H1 (cell line): Measurements from ENCODE around the gene C2orf66. TPM values are rescaled to one million over a fixed set of nuclear protein-coding genes. Genes with fewer than 3 reads are reported as not detected.

ENCODE experiments used
- CTCF ChIA-PET: fragments of 300-600 bp; sonication (Branson Sonifier 250); formaldehyde crosslinking; loops from one replicate; lab custom pipeline; 2021; ENCODE audit not compliant: partially characterized antibody; lab: Charles Lee
- POLR2A ChIA-PET: fragments of 300-600 bp; sonication (Branson Sonifier 250); formaldehyde crosslinking; loops from one replicate; lab custom pipeline; 2021; ENCODE audit warnings: inconsistent platforms; ENCODE audit not compliant: partially characterized antibody; lab: Charles Lee
- DNase-seq, 2 experiments: peaks; one replicate each; pipeline versions ENCODE4 v3.0.0 to v3.0.0-alpha.2; 2010 to 2022; ENCODE audit warnings: low spot score in 2 of 2, low read depth in 1 of 2, mixed read lengths in 1 of 2
- FAIRE-seq: peaks from 2 replicates; lab custom pipeline; 2011; peaks lifted over from hg19 to GRCh38; lab: Jason Lieb, UNC
- H2AFZ ChIP-seq: 2 replicates; pipeline ENCODE4 v1.8.1; 2012; ENCODE audit warnings: low read length, inconsistent platforms
- H2AK5ac ChIP-seq: 2 replicates; pipeline ENCODE4 v1.6.1; 2013; ENCODE audit warnings: low read depth, low read length
- H2BK120ac ChIP-seq: replicated peaks from 2 replicates; pipeline ENCODE3; 2013; ENCODE audit warnings: low read depth, low read length, inconsistent platforms
- H2BK12ac ChIP-seq: 2 replicates; pipeline ENCODE4 v1.6.1; 2013; ENCODE audit warnings: low read depth, low read length
- H2BK15ac ChIP-seq: 2 replicates; pipeline ENCODE4 v1.6.1; 2013; ENCODE audit warnings: low read length
- H2BK20ac ChIP-seq: 2 replicates; pipeline ENCODE4 v1.6.1; 2013; ENCODE audit warnings: low read length
- H2BK5ac ChIP-seq: 2 replicates; pipeline ENCODE4 v1.6.1; 2013; ENCODE audit warnings: low read depth, low read length
- H3K14ac ChIP-seq: 2 replicates; pipeline ENCODE4 v1.6.1; 2013; ENCODE audit warnings: inconsistent platforms; ENCODE audit not compliant: insufficient read length
- H3K18ac ChIP-seq: 2 replicates; pipeline ENCODE4 v1.6.1; 2013; ENCODE audit warnings: low read length; ENCODE audit errors: extremely low read depth
- H3K23ac ChIP-seq: 2 replicates; pipeline ENCODE4 v1.6.1; 2013; ENCODE audit warnings: inconsistent platforms; ENCODE audit not compliant: insufficient read length
- H3K23me2 ChIP-seq: 2 replicates; pipeline ENCODE4 v1.6.1; 2013; ENCODE audit warnings: low read depth, low read length
- H3K27ac ChIP-seq: 2 replicates; pipeline ENCODE4 v1.6.1; 2011; ENCODE audit warnings: low read depth, low read length, inconsistent platforms
- H3K27me3 ChIP-seq, 4 experiments: replicated peaks in 1 of 4; 1 replicate in 1 of 4; 2 replicates in 3 of 4; pipeline versions ENCODE4 v1.6.1 to v1.8.1; 2011 to 2013; ENCODE audit warnings: low read length in 3 of 4, mild to moderate bottlenecking in 3 of 4, inconsistent platforms in 2 of 4, mixed read lengths in 2 of 4, moderate library complexity in 1 of 4; ENCODE audit not compliant: control insufficient read depth in 3 of 4, insufficient read depth in 3 of 4; ENCODE audit errors: extremely low read depth in 1 of 4
- H3K36me3 ChIP-seq, 4 experiments: 2 replicates each; pipeline versions ENCODE4 v1.6.1 to v1.8.1; 2011 to 2013; ENCODE audit warnings: mild to moderate bottlenecking in 4 of 4, low read length in 3 of 4, moderate library complexity in 2 of 4, control low read depth in 1 of 4, inconsistent platforms in 1 of 4; ENCODE audit not compliant: insufficient read depth in 4 of 4, control insufficient read depth in 2 of 4
- H3K4ac ChIP-seq: replicated peaks from 2 replicates; pipeline ENCODE3; 2013; ENCODE audit warnings: low read length, low read depth, mixed read lengths, inconsistent platforms; ENCODE audit not compliant: insufficient read length
- H3K4me1 ChIP-seq, 4 experiments: replicated peaks in 1 of 4; 1 replicate in 1 of 4; 2 replicates in 3 of 4; pipeline versions ENCODE4 v1.6.1 to v1.8.1; 2011 to 2013; ENCODE audit warnings: low read length in 3 of 4, inconsistent platforms in 2 of 4, mixed read lengths in 1 of 4; ENCODE audit not compliant: insufficient read depth in 4 of 4, control insufficient read depth in 3 of 4
- H3K4me2 ChIP-seq, 2 experiments: 2 replicates each; pipeline versions ENCODE4 v1.6.1 to v1.8.1; 2011 to 2013; ENCODE audit warnings: low read depth in 2 of 2, low read length in 2 of 2, control low read depth in 1 of 2, inconsistent platforms in 1 of 2, mild to moderate bottlenecking in 1 of 2; ENCODE audit not compliant: insufficient read depth in 1 of 2
- H3K4me3 ChIP-seq, 4 experiments: fragments of 200-600, 300-600 bp in 1 of 4; sonication (generic), shearing (Covaris generic), sonication (Bioruptor Twin) in 1 of 4; 2 replicates each; pipeline versions ENCODE4 v1.5.1 to v1.8.1; 2011 to 2016; ENCODE audit warnings: low read length in 4 of 4, low read depth in 3 of 4, control low read depth in 2 of 4, inconsistent platforms in 2 of 4, mild to moderate bottlenecking in 2 of 4, mixed read lengths in 1 of 4, moderate library complexity in 1 of 4; ENCODE audit not compliant: insufficient read depth in 2 of 4; ENCODE audit errors: extremely low read depth in 1 of 4
- H3K56ac ChIP-seq: replicated peaks from 2 replicates; pipeline ENCODE3; 2013; ENCODE audit warnings: low read depth, mild to moderate bottlenecking, mixed read lengths, low read length, inconsistent platforms; ENCODE audit not compliant: insufficient read length
- H3K79me1 ChIP-seq: 2 replicates; pipeline ENCODE4 v1.6.1; 2013; ENCODE audit warnings: low read depth, low read length, control low read depth
- H3K79me2 ChIP-seq, 2 experiments: 2 replicates each; pipeline versions ENCODE4 v1.6.1 to v1.8.1; 2012 to 2013; ENCODE audit warnings: low read length in 2 of 2, mild to moderate bottlenecking in 2 of 2, inconsistent platforms in 1 of 2; ENCODE audit not compliant: insufficient read depth in 2 of 2, control insufficient read depth in 1 of 2
- H3K9ac ChIP-seq, 4 experiments: replicated peaks in 1 of 4; 1 replicate in 1 of 4; 2 replicates in 3 of 4; pipeline versions ENCODE4 v1.6.1 to v1.8.1; 2011 to 2013; ENCODE audit warnings: low read depth in 3 of 4, low read length in 3 of 4, control low read depth in 2 of 4, mild to moderate bottlenecking in 2 of 4, moderate library complexity in 2 of 4, inconsistent platforms in 1 of 4; ENCODE audit errors: extremely low read depth in 1 of 4
- H3K9me3 ChIP-seq, 2 experiments: 2 replicates each; pipeline versions ENCODE4 v1.6.1 to v1.8.1; 2012 to 2013; ENCODE audit warnings: mild to moderate bottlenecking in 2 of 2, moderate library complexity in 2 of 2, control low read depth in 1 of 2, inconsistent platforms in 1 of 2, low read depth in 1 of 2, low read length in 1 of 2, mixed read lengths in 1 of 2; ENCODE audit not compliant: insufficient read depth in 2 of 2
- H4K20me1 ChIP-seq, 2 experiments: replicated peaks in 1 of 2; 2 replicates each; pipeline versions ENCODE3 to v1.8.1; 2011 to 2013; ENCODE audit warnings: inconsistent platforms in 2 of 2, low read length in 2 of 2, mild to moderate bottlenecking in 1 of 2; ENCODE audit not compliant: insufficient read depth in 2 of 2, control insufficient read depth in 1 of 2
- H4K5ac ChIP-seq: 2 replicates; pipeline ENCODE4 v1.6.1; 2013; ENCODE audit warnings: low read length, low read depth, mixed read lengths, inconsistent platforms; ENCODE audit not compliant: insufficient read length
- H4K8ac ChIP-seq: 2 replicates; pipeline ENCODE4 v1.8.0; 2013; ENCODE audit warnings: mild to moderate bottlenecking, moderate library complexity, low read length, inconsistent platforms; ENCODE audit not compliant: insufficient read depth; ENCODE audit errors: extremely low read depth
- H4K91ac ChIP-seq: replicated peaks from 2 replicates; pipeline ENCODE3; 2013; ENCODE audit warnings: low read length, mixed read lengths, inconsistent platforms; ENCODE audit not compliant: insufficient read length
- ATF2 ChIP-seq: IDR thresholded peaks from 2 replicates; pipeline ENCODE4 v1.6.1; 2012; ENCODE audit warnings: low read length, inconsistent platforms
- BRCA1 ChIP-seq: IDR thresholded peaks from 2 replicates; pipeline ENCODE4 v1.6.1; 2012; ENCODE audit warnings: low read depth, low read length, improper control_type of control experiment
- CTBP2 ChIP-seq: IDR thresholded peaks from 2 replicates; pipeline ENCODE4 v1.7.0; 2011; ENCODE audit warnings: borderline replicate concordance, mild to moderate bottlenecking, moderate library complexity, mixed read lengths, low read length; ENCODE audit not compliant: insufficient read depth, insufficient read length
- EZH2 ChIP-seq: fragments of 200-600 bp; sonication (generic); IDR thresholded peaks from 2 replicates; pipeline ENCODE4 v1.7.1; 2012; ENCODE audit warnings: low read depth, mild to moderate bottlenecking, moderate library complexity, low read length, inconsistent platforms; ENCODE audit not compliant: severe bottlenecking
- KDM4A ChIP-seq: IDR thresholded peaks from one replicate; pipeline ENCODE4 v1.7.1; 2012; ENCODE audit warnings: low read depth, mild to moderate bottlenecking, moderate library complexity, low read length, inconsistent platforms; ENCODE audit not compliant: severe bottlenecking
- NRF1 ChIP-seq: IDR thresholded peaks from 2 replicates; pipeline ENCODE4 v1.6.1; 2011; ENCODE audit warnings: mild to moderate bottlenecking, low read depth, low read length, improper control_type of control experiment
- POLR2A ChIP-seq, 2 experiments: IDR thresholded peaks; 1 replicate in 1 of 2; 2 replicates in 1 of 2; pipeline ENCODE4 v1.6.1; 2011; ENCODE audit warnings: low read depth in 2 of 2, low read length in 2 of 2, mild to moderate bottlenecking in 2 of 2; ENCODE audit errors: control extremely low read depth in 1 of 2
- SUZ12 ChIP-seq: fragments of 200-600 bp; sonication (generic); IDR thresholded peaks from 2 replicates; pipeline ENCODE4 v1.6.1; 2012; ENCODE audit warnings: mild to moderate bottlenecking, inconsistent platforms, low read length, moderate library complexity, mixed read lengths
- WGBS, 2 experiments: shearing (Covaris generic) in 1 of 2; methylation state at CpG; one replicate each; pipeline versions ENCODE4 v1.1.6 to v1.1.7; 2013 to 2015; ENCODE audit warnings: low lambda C conversion rate in 2 of 2, mixed read lengths in 2 of 2, inconsistent platforms in 1 of 2, low coverage in 1 of 2, missing lambda C conversion rate in 1 of 2; ENCODE audit not compliant: insufficient replicate concordance in 2 of 2, insufficient coverage in 1 of 2, insufficient read length in 1 of 2; ENCODE audit errors: extremely low coverage in 1 of 2, missing lambda C conversion rate in 1 of 2; 5-methylcytosine and 5-hydroxymethylcytosine counted together
- polyA plus RNA-seq, 7 experiments: library from polyadenylated mRNA; depleted of rRNA in 3 of 7; stranded (reverse) in 5 of 7; unstranded in 2 of 7; fragments of >200 nt in 5 of 7; fragments of 200-250 nt in 2 of 7; gene quantifications; 1 replicate in 5 of 7; 2 replicates in 1 of 7; 4 replicates in 1 of 7; pipeline versions ENCODE4 v1.2.1 to v1.2.3, GENCODE V29; 2011 to 2013; ENCODE audit warnings: missing spikeins in 2 of 7, mixed read lengths in 2 of 7
- total RNA-seq: library from RNA; stranded (reverse); fragmentation: NEBNext Ultra II Directional; extraction: Animal tissue kit (Norgen Biotek cat#: 25700); gene quantifications from 2 replicates; pipeline ENCODE4 v1.2.1, GENCODE V29; 2021

Gene C2orf66
- total and polyA plus RNA-seq, 2 of the 8 experiments (the other 6 are each of a cell fraction or from before 2014, with no cell fraction given): not detected

DNA sequence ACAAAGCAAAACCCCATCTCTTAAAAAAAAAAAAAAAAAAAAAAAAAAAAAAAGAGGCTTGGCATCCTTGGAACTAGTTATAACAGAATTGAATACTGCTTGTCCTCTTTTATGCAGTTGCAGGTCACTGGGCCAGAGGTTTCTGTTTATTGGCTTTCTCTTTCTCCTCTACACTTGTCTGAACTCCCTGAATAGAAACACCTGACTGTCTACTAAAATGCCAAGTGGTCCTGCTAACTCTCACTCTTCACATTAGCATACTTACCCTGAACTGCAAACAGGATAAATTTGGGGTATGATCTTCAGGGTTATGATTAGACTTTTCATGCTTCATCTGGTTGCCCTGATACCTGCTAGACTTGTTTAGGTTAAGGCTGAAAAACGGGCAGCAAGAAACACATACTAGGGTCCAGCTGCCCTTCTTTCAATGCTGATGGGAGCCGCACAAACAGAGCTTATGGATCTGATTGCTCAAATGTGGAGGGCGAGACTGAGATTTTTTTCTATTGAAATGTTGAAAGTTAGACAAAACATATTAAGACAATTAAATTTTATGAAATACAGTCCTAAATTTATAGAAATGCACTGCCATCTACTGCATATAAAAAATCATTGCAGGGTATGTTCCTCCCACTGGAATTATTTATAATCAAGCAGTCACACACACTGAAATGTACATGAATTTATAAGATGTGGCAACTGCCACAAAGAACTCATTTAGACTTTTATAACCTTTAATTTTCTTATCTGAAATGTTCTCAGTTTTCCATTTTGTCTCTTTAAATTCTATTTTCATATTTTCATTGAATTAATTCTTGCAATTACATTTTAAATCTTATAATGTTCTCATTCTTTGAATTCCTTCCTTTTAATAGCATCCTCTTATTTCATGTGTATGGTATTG is 50.4 kb downstream of the C2orf66 start:
- Histone ChIP-seq H2BK15ac (no peak overlapping the region), H4K5ac (no peak overlapping the region), H2BK12ac (no peak overlapping the region), H3K14ac (no peak overlapping the region), H3K4me3 (no peak overlapping the region), H4K8ac (no peak overlapping the region), H3K9ac (no peak overlapping the region), H2AK5ac (no peak overlapping the region), H2BK5ac (no peak overlapping the region), H3K79me2 (no peaks in the 10 kb centered on the region), H3K56ac (no peak overlapping the region), H3K4me2 (no peak overlapping the region), H3K18ac (no peak overlapping the region), H3K9me3 (no peaks in the 10 kb centered on the region), H3K23me2 (no peaks in the 10 kb centered on the region), H4K91ac (no peak overlapping the region), H4K20me1 (no peaks in the 10 kb centered on the region), H2BK120ac (no peak overlapping the region), H3K79me1 (no peaks in the 10 kb centered on the region), H3K4me1 (no peaks in the 10 kb centered on the region), H3K23ac (no peak overlapping the region), H3K4ac (no peak overlapping the region), H2AFZ (no peak overlapping the region), H3K27ac (no peak overlapping the region), H3K36me3 (peaks cover 0 to 12% (median 2%) of the 10 kb centered on the region in 4 experiments; a peak in 5 of 8 replicates), H2BK20ac (no peak overlapping the region), H3K27me3 (no peaks in the 10 kb centered on the region)
- WGBS, 2 experiments: 87% methylated on average over 3 of the region's 3 CpGs; no CpG with 5 or more reads in 1 of the 2 experiments
- DNase-seq: no peak
- ChIA-PET POLR2A (interaction anchor here (0.9 to 1.5 kb wide), 2 partner anchors 8 to 11 kb away, joined by 3 to 5 read pairs; no protein-coding TSS in a partner anchor), CTCF (interaction anchor here (0.5 to 3.6 kb wide), 7 partner anchors 8 to 1098 kb away, joined by 3 to 15 read pairs (median 4); no protein-coding TSS in a partner anchor)
- no peak for FAIRE-seq
- TF ChIP-seq SUZ12 (no peak), ATF2 (no peak), POLR2A (IDR thresholded peaks at IDR 0.05; ENCODE audit: control extremely low read depth in 1 of 2, low read depth in 2 of 2, low read length in 2 of 2) (no peak), NRF1 (no peak), BRCA1 (no peak), EZH2 (no peak), KDM4A (no peak), CTBP2 (no peak)
